ENCODE data around the gene LMNB1. TPM values are rescaled to one million over a fixed set of nuclear protein-coding genes. Genes with fewer than 3 reads are reported as not detected.

The LMNB1 gene
- total RNA-seq, 2 donors from 2014 or later, result 185 to 205 TPM

GRCh38 chr5:126858441-126858840 is 81.5 kb downstream of the LMNB1 start:
- Histone ChIP-seq H3K9ac (ENCODE audit: extremely low read depth, low read length, poor library complexity, severe bottlenecking) (no peak overlapping the region), H3K36me3 (ENCODE audit: control insufficient read depth, insufficient read depth, low read length) (peaks cover 15% of the 10 kb centered on the region), H3K9me3 (ENCODE audit: control insufficient read depth, low read length) (no peaks in the 10 kb centered on the region), H3K27me3 (ENCODE audit: control insufficient read depth, insufficient read depth, low read length, poor library complexity, severe bottlenecking) (no peaks in the 10 kb centered on the region), H3K27ac (ENCODE audit: low read depth, low read length) (no peak overlapping the region), H3K4me1 (ENCODE audit: control insufficient read depth, insufficient read depth, low read length) (no peaks in the 10 kb centered on the region), H3K4me3 (ENCODE audit: low read length) (no peak overlapping the region)
- H3K27ac Mint-ChIP-seq, result peak overlapping the region; percentile 44
- no peaks in the 10 kb centered on the region for H3K27me3 Mint-ChIP-seq (ENCODE audit: insufficient read depth)
- 89 to 95% methylated on average over 10 to 11 of the region's 11 CpGs for WGBS, 2 experiments (ENCODE audit: insufficient coverage in 1 of 2, insufficient read length in 1 of 2)
- peaks cover 43% of the 10 kb centered on the region for H3K36me3 Mint-ChIP-seq (ENCODE audit: low read depth)
- H3K9me3 Mint-ChIP-seq, result peaks cover 15% of the 10 kb centered on the region
- TF ChIP-seq CTCF (conservative IDR thresholded peaks at IDR 0.05), result peak; percentile 50
- DNase-seq, result peak; percentile 90
- H3K4me3 Mint-ChIP-seq, result no peak overlapping the region
- peaks cover 19% of the 10 kb centered on the region for H3K4me1 Mint-ChIP-seq

GRCh38 chr5:126863402-126863801 is 86.5 kb downstream of the LMNB1 start:
- no peak overlapping the region for H3K9ac ChIP-seq (ENCODE audit: extremely low read depth, low read length, poor library complexity, severe bottlenecking)
- H3K27me3 Mint-ChIP-seq (ENCODE audit: insufficient read depth), result no peaks in the 10 kb centered on the region
- H3K27ac Mint-ChIP-seq, result no peak overlapping the region
- no peaks in the 10 kb centered on the region for H3K9me3 ChIP-seq (ENCODE audit: control insufficient read depth, low read length)
- WGBS, 2 experiments (ENCODE audit: insufficient coverage in 1 of 2, insufficient read length in 1 of 2), result 94 to 100% methylated on average over 2 to 3 of the region's 4 CpGs
- no peak overlapping the region for H3K27ac ChIP-seq (ENCODE audit: low read depth, low read length)
- no peaks in the 10 kb centered on the region for H3K27me3 ChIP-seq (ENCODE audit: control insufficient read depth, insufficient read depth, low read length, poor library complexity, severe bottlenecking)
- H3K4me3 ChIP-seq (ENCODE audit: low read length), result peak overlapping the region; percentile 9
- H3K36me3 Mint-ChIP-seq (ENCODE audit: low read depth), result peaks cover 19% of the 10 kb centered on the region
- H3K4me3 Mint-ChIP-seq, result no peak overlapping the region
- H3K36me3 ChIP-seq (ENCODE audit: control insufficient read depth, insufficient read depth, low read length), result peaks cover 18% of the 10 kb centered on the region
- peaks cover 1% of the 10 kb centered on the region for H3K9me3 Mint-ChIP-seq
- no peak for DNase-seq
- H3K4me1 ChIP-seq (ENCODE audit: control insufficient read depth, insufficient read depth, low read length), result no peaks in the 10 kb centered on the region
- peaks cover 16% of the 10 kb centered on the region for H3K4me1 Mint-ChIP-seq
- TF ChIP-seq CTCF (conservative IDR thresholded peaks at IDR 0.05), result no peak

GRCh38 chr5:126864042-126864688 is 87.2 kb downstream of the LMNB1 start:
- no peaks in the 10 kb centered on the region for H3K4me1 ChIP-seq (ENCODE audit: control insufficient read depth, insufficient read depth, low read length)
- peak; percentile 69 for DNase-seq
- H3K4me3 ChIP-seq (ENCODE audit: low read length), result no peak overlapping the region
- H3K4me3 Mint-ChIP-seq, result no peak overlapping the region
- H3K27ac ChIP-seq (ENCODE audit: low read depth, low read length), result no peak overlapping the region
- H3K27me3 ChIP-seq (ENCODE audit: control insufficient read depth, insufficient read depth, low read length, poor library complexity, severe bottlenecking), result no peaks in the 10 kb centered on the region
- TF ChIP-seq CTCF (conservative IDR thresholded peaks at IDR 0.05), result no peak
- H3K9me3 ChIP-seq (ENCODE audit: control insufficient read depth, low read length), result no peaks in the 10 kb centered on the region
- peaks cover 21% of the 10 kb centered on the region for H3K4me1 Mint-ChIP-seq
- H3K36me3 ChIP-seq (ENCODE audit: control insufficient read depth, insufficient read depth, low read length), result peaks cover 18% of the 10 kb centered on the region
- no peaks in the 10 kb centered on the region for H3K9me3 Mint-ChIP-seq
- H3K27me3 Mint-ChIP-seq (ENCODE audit: insufficient read depth), result peaks cover 2% of the 10 kb centered on the region
- H3K27ac Mint-ChIP-seq, result no peak overlapping the region
- no peak overlapping the region for H3K9ac ChIP-seq (ENCODE audit: extremely low read depth, low read length, poor library complexity, severe bottlenecking)
- H3K36me3 Mint-ChIP-seq (ENCODE audit: low read depth), result peaks cover 15% of the 10 kb centered on the region
- 95 to 99% methylated on average over 12 to 22 of the region's 22 CpGs for WGBS, 2 experiments (ENCODE audit: insufficient coverage in 1 of 2, insufficient read length in 1 of 2)
